LNCAP (cell line): ENCODE data around the gene SAMD11.

ENCODE experiments used
- TF ChIP-seq, protein P1 (sequence below): fragments of 450-650 bp; IDR thresholded peaks from 2 replicates; pipeline ENCODE4 v1.5.1; 2017; ENCODE audit warnings: mild to moderate bottlenecking

SAMD11 gene

DNA sequence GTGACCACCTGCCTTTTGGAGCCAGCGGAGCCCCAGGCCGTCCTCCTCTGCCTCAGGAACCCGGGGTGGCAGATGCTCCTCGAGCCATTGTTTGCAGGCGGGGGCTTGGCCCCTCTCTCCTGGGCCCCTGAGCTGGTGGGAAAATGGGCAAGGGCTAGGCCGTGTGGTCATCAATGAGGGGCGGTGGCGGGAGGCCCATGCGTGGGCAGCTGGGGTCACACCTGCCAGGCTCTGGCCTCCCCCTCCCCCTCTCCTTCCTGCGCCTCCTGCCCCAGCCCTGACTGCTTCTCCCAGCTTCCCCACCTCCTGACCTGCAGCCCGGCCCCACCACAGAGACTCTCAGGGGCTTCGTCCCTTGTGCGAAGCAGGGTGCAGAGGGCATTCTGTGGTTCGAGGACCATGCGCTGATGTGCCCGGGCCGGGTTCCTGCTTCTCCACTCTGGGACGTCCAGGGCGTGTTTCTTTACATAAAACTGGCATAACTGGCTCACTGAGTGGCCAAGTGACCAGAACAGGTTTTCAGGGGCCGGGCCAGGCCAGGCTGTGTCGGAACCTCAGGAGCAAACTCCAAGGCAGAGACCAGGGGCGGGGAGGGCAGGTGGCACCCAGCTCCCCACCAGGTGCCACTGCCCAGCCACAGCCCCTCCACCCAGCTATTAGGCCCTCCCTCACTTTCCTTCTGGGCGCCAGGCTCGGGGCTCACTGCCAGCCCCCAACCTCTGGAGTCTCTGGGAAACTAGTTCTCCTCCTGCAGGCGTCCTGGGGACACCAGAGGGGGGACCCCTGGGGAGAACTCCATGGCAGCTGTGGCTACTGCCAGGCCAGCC lies 9.3 kb downstream of the SAMD11 start:
- TF ChIP-seq, protein P1, sequence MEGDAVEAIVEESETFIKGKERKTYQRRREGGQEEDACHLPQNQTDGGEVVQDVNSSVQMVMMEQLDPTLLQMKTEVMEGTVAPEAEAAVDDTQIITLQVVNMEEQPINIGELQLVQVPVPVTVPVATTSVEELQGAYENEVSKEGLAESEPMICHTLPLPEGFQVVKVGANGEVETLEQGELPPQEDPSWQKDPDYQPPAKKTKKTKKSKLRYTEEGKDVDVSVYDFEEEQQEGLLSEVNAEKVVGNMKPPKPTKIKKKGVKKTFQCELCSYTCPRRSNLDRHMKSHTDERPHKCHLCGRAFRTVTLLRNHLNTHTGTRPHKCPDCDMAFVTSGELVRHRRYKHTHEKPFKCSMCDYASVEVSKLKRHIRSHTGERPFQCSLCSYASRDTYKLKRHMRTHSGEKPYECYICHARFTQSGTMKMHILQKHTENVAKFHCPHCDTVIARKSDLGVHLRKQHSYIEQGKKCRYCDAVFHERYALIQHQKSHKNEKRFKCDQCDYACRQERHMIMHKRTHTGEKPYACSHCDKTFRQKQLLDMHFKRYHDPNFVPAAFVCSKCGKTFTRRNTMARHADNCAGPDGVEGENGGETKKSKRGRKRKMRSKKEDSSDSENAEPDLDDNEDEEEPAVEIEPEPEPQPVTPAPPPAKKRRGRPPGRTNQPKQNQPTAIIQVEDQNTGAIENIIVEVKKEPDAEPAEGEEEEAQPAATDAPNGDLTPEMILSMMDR = no peak

DNA sequence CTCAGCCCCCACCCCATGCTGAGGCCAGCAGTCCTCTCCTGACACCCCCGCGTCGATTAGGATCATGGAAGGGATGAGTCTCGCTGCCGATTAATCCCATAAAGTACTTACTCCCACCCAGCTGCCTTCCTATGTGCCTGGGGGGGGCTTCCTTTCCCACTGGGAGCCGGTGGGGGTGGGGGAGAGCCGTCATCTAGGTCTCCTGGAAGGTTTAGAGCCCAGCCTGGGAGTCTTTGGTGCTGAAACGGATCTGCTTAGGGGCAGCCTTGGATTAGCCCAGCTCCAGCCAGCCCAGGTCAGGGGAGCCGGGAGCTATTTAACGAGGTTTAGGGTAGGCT lies 9.8 kb downstream of the SAMD11 start:
- TF ChIP-seq, protein P1 = no peak

DNA sequence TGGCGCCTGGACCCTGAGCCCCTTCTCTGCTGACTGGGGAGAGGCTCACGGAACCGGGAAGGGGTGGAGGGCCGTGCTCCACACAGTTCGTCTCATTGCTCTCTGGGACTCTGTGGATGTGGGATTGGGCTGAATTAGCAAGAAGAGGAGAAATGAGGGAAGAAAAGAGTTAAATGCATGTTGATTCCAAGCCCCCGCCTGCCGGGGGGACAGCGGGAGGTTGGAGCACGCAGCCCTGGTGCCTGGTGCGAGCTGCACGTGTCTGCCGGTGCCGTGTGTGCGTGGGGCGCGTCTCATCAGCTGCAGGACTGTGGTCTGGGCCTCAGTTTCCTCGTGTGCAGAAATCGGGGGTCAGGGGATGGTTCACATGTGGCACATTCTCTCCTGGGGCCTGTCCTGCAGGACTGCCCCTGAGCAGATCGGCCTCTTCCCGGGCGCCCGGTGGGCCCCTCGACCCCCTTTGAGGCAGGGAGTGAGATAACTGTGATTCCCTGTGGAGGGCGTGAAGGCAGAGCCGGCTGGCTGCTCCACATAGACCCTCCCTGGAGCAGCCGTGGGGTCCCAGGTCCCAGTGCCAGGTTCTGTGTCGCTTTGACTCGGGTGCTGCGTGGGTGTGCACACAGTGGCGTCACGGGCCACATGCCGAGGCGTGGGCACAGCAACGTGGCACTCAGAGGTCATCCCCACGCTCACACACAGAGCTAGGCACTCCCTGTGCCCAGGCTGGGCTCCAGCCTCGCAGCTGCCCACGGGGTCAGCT lies 11.4 kb downstream of the SAMD11 start:
- TF ChIP-seq, protein P1 = no peak

DNA sequence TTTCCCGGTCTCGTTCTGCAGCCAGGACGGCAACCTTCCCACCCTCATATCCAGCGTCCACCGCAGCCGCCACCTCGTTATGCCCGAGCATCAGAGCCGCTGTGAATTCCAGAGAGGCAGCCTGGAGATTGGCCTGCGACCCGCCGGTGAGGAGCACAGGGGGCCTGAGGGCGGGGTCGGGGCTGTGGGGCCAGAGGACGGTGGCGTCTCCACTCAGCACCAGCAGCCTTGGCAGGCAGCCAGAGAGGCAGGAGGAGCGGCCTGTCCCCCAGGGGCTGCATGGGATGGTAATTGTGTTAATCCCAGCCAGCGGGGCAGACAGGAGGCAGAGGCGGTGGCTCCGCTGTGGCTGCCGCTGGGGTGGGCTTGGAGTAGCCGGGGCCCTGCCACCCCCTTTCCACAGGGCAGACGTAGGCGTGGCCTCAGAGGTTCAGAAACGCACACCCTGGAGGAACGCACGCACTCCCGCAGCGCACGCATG lies 12.1 kb downstream of the SAMD11 start:
- TF ChIP-seq, protein P1 = no peak

DNA sequence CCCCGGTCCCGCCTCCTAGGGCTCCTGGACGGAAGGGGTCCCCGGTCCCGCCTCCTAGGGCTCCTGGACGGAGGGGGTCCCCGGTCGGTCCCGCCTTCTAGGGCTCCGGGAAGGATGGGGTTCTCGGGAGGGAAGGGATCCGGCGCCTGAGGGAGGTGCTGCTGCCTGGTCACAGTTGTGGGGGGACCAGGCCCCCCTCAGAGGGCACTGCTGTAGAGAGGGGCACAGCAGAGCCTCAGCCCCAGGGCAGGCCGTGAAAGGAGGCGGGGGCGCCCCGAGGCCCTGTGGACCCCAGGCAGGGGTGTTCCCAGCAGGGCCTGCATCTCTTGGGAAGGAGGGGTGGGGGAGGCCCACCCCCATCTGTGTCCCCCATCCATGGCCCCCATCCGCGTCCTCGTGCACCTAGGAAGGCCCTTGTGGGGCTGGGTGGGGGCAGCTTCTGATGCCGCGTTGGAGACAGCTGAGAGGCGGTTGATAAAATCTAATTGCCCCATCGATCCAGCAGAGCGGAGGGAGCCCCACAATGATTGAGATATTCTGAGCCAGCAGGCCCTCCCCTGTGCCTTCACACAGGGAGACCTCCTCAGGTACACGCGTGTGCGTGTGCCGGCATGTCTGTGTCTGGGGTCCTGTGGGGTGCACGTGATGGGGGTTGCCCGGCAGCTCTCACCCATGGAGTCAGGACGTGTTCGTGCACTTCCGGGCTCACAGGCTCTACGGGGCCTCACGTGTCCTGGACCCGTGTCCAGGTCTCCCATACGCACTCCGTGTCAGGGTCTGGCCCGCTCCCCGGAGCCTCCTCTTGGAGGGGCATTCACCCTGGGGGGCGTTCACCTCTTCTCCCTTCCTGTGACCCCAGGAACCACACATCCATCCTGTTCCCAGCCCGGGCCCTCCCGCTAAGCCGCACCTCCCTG lies 12.9 kb downstream of the SAMD11 start:
- TF ChIP-seq, protein P1 = no peak

DNA sequence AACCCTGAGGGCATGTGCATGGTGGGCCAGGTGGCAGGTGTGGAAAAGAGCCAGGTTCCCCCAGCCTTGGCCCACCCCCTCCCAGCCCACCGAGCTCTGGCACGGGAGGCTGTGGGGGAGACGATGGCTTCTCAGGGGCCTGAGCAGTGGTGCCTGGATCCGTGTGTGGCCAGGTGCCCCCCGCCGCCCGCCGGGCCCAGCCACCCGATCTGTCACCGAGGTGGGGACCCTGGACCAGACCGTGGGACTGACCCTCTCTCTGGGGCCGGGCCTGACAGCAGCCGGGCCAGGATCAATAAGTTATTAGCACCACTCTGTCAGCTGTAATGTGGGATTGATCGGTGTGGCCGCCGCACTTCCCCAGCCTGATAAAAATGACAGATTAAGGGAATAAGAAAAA lies 13.8 kb downstream of the SAMD11 start:
- TF ChIP-seq, protein P1 = no peak

DNA sequence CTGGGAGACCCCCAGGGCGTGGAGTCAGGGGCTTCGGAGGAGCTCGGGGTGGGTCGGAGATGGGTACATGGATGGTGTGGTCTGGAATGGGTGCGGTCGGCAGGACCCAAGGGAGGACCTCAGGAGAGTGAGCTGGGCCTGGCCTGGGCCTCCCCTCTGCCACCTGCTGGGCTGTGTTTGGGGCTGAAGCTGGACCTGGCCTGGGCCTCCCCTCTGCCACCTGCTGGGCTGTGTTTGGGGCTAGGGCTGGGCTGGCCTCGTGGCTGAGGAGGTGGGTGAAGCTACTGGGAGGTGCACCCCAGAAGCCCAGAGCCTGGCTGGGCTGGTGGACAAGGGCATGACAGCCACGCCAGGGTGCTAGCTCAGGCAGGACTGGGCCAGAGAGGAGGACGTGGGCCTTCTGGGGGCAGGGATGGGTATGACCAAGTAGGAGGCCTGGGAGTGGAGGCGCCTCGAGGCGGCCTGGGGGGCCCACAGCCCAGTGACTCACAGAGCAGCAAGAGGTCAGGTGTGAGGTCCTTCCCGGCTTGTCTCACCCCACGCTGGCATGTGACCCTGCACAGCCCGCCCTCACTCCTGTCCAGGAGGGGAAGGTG lies 14.5 kb downstream of the SAMD11 start:
- TF ChIP-seq, protein P1 = peak; percentile 39
